ENCODE measurements around the gene YJU2.

The YJU2 gene

GRCh38 chr19:4298810-4299550 lies 52.1 kb downstream of the YJU2 start:
- no peak for DNase-seq (ENCODE audit: low spot score)

- no peak for DNase-seq (ENCODE audit: low spot score)
These were observed 53.7 kb downstream of the YJU2 start for GRCh38 chr19:4300589-4300988.

- no peak for DNase-seq (ENCODE audit: low spot score)
These were observed 54.8 kb downstream of the YJU2 start for GRCh38 chr19:4301590-4302242.

- no peak for DNase-seq (ENCODE audit: low spot score)
These were observed 55.4 kb downstream of the YJU2 start, which contains the start of gene TMIGD2 for GRCh38 chr19:4302243-4302640. Gene TMIGD2 (minus strand): TSS chr19:4302389. CDS start chr19:4302385, 4 bp downstream.

GRCh38 chr19:4303819-4304537 lies 57.1 kb downstream of the YJU2 start:
- DNase-seq (ENCODE audit: low spot score): no peak

- peak; percentile 21 for DNase-seq (ENCODE audit: low spot score)
These were observed 57.8 kb downstream of the YJU2 start, which contains the start of gene FSD1 for GRCh38 chr19:4304538-4305256. Gene FSD1 (plus strand): TSS chr19:4304598. CDS start chr19:4304747, 149 bp downstream.

GRCh38 chr19:4305257-4305612 lies 58.4 kb downstream of the YJU2 start:
- DNase-seq (ENCODE audit: low spot score): no peak

GRCh38 chr19:4305659-4306058 lies 58.8 kb downstream of the YJU2 start:
- DNase-seq (ENCODE audit: low spot score): no peak

GRCh38 chr19:4310247-4311121 lies 63.6 kb downstream of the YJU2 start:
- no peak for DNase-seq (ENCODE audit: low spot score)

GRCh38 chr19:4313847-4314490 lies 67.1 kb downstream of the YJU2 start:
- no peak for DNase-seq (ENCODE audit: low spot score)

- DNase-seq (ENCODE audit: low spot score): no peak
These were observed 70.1 kb downstream of the YJU2 start for GRCh38 chr19:4316956-4317355.

- DNase-seq (ENCODE audit: low spot score): no peak
These were observed 71.6 kb downstream of the YJU2 start for GRCh38 chr19:4318460-4318859.

Data from putamen (tissue), 1 donor.